ENCODE results near the gene PKM. TPM values are rescaled to one million over a fixed set of nuclear protein-coding genes. Genes with fewer than 3 reads are reported as not detected.
A peak's percentile ranks its signal among the peaks of the same experiment; 100 is the strongest.
"Not testable (repeated sequence)": the region's sequence is repeated elsewhere in the genome, so short reads cannot be mapped to it uniquely, and the experiment has no call there.

PKM gene
- 1,000 to 10,000 TPM; 2,479 to 3,112 TPM for total RNA-seq

DNA sequence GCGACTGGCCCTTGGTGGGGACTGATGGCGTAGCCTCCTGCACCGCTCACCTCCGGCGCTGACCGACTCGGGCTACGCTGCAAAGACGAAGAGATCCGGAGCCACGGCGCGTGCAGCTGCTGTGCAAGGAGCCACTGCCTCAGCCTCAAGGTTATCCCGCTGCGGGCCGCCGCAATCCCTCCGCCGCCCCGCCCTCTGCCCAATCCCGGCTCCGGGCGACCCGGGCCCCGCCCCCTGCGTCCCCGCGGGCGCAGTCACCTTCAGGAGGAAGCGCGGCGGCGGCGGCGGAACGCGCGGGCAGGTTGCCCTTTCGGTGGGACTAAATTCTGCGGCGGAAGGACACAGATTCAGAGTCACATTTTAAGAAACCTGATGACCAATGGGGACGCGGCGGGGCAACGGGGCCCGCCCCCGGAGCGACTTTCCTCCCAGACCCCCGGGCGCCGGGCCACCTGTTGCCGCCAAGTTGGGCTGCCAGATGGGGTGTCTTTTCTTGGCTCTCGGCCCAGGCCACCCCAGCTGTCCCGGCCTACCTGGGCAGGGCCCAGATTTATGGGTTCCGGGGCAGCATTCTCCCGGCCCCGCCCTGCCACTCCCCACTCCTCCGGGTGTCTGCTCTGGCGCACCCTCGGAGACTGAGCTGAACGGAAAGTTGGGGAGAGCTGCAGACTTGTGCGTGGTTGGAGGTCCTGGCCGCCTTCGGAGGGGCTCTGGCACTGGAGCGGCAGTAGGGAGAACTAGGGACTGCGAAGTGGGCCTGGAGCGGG, at the start of gene PKM:
TSS of gene PKM (minus strand) at position 125 of the 767 bp plus-strand sequence. CDS start 12,093 bp downstream, outside the sequence.
- intact Hi-C loops (cut with DNase I, micrococcal nuclease): loop anchor here in 1 of 2 experiments (1.0 to 10.0 kb wide), 9 partner anchors 32 to 1764 kb away; partner anchors contain the start of genes ADPGK, ARIH1, BBS4 and HIGD2B
- DNase-seq: peak; percentile 99
- Mint-ChIP-seq H3K4me3 (peak within 1 kb of the TSS; percentile 98), H3K4me1 (peaks cover 27% of the 10 kb centered on the region), H3K9me3 (ENCODE audit: low read depth) (no peaks in the 10 kb centered on the region), H3K27me3 (no peaks in the 10 kb centered on the region), H3K36me3 (ENCODE audit: low read depth) (peaks cover 37% of the 10 kb centered on the region), H3K27ac (peak within 1 kb of the TSS; percentile 99)
- ChIA-PET POLR2A (interaction anchor here (0.5 to 1.7 kb wide), 10 partner anchors 9 to 1127 kb away, joined by 3 to 8 read pairs (median 4); partner anchors contain the start of gene SENP8), CTCF (interaction anchor here (1.0 to 1.2 kb wide), 3 partner anchors 31 to 247 kb away, joined by 3 read pairs; no protein-coding TSS in a partner anchor)
- ATAC-seq: peak; percentile 48

DNA sequence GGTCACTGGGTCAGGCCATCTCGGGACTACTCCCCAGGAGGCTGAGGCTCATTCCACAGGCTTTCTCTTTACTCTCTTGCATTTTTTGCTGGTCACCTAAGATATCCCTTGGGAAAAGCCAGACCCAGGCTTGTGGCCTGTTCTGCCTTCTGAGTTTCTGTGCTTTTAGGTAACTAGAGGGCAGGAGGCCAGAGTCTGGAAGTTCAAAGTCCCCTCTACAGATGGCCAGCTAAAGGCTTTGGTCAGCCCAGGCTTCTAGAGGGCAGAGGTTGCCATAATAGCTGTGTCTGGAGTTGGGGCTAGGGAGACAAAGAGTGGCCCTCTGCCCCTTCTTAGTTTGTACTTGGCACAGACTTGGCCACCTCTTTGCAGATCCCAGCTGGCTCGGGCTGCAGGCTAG, 49.8 kb upstream of the PKM start:
- intact Hi-C loops (cut with DNase I, micrococcal nuclease): no loop called here
- H3K9me3 Mint-ChIP-seq (ENCODE audit: low read depth): no peaks in the 10 kb centered on the region
- ChIA-PET CTCF (interaction anchor here (0.6 kb wide), 1 partner anchor 96 kb away, joined by 4 read pairs; no protein-coding TSS in a partner anchor), POLR2A (no interaction called here)
- DNase-seq (no peak), ATAC-seq (no peak)
- no peak overlapping the region for H3K4me3 Mint-ChIP-seq
- no peaks in the 10 kb centered on the region for H3K4me1 Mint-ChIP-seq
- H3K36me3 Mint-ChIP-seq (ENCODE audit: low read depth): no peaks in the 10 kb centered on the region
- no peaks in the 10 kb centered on the region for H3K27me3 Mint-ChIP-seq
- H3K27ac Mint-ChIP-seq: no peak overlapping the region

DNA sequence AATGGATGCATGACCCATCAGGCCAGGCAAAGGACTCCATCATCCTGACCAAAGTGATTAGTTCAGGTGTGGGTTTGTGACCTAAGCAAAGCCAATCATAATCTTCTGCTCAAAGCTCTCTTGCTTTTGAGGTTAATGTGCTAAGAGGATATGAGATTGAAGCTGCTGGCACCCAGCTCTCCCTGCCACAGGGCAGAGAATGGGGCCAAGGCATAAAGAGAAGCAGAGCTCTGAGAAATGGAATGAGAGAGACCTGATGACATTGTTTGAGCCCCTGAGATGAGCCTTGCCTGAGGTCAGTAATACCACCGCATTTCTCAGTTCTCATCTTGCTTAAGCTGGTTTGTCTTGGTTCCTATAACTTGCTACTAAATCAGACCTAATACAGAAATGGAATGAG, 47.7 kb upstream of the PKM start:
- H3K27me3 Mint-ChIP-seq: no peaks in the 10 kb centered on the region
- H3K4me3 Mint-ChIP-seq: no peak overlapping the region
- ChIA-PET POLR2A (no interaction called here), CTCF (interaction anchor here (1.0 to 3.4 kb wide), 4 partner anchors 9 to 122 kb away, joined by 3 to 10 read pairs (median 6); no protein-coding TSS in a partner anchor)
- intact Hi-C loops (cut with DNase I, micrococcal nuclease): loop anchor here in 1 of 2 experiments (10.0 kb wide), 1 partner anchor 1716 kb away; the partner anchor contains the start of genes PML and STOML1
- peaks cover 5% of the 10 kb centered on the region for H3K4me1 Mint-ChIP-seq
- H3K36me3 Mint-ChIP-seq (ENCODE audit: low read depth): no peaks in the 10 kb centered on the region
- no peak overlapping the region for H3K27ac Mint-ChIP-seq
- H3K9me3 Mint-ChIP-seq (ENCODE audit: low read depth): no peaks in the 10 kb centered on the region
- no peak for ATAC-seq
- no peak for DNase-seq

DNA sequence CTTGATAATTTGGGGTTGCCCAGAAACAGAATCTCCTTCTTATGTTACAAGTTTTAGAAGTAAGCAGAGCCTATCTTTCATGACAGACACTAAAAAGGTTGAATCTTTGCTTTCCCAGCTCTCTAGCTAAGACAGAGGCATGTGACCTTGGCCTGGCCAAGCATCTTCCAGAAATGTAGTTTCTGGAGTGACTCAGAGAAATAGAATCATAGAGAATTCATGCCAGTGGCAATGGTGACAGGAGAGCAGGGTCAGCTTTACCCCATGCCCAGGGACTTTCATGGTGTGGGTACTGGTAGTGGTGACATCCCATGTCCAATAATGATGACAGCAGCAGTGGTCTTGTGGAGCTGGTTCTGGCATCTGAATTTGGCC, 45.3 kb upstream of the PKM start:
- POLR2A ChIA-PET: no interaction called here

DNA sequence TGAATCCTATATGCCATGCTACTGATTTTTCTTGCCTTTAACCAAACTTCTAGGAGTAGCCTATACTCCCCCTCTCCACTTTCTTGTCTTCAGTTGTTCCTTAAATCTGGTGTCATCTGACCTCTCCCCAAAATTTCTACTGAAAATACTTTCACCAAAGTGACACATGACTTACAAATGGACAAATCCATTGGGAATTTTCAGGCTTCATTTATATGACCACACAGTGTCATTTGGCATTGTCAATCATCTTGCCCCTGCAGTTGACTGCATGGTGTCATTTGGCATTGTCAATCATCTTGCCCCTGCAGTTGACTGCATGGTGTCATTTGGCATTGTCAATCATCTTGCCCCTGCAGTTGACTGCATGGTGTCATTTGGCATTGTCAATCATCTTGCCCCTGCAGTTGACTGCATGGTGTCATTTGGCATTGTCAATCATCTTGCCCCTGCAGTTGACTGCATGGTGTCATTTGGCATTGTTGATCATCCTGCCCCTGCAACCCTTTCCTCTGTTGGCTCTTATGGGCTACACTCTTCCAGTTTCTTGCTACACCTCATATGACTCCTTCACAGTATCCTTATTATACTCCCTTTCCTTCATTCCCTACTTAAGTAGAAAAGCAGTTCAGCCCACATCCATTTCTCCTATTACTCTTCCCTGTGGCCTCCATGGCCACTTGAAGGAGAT, 44.8 kb upstream of the PKM start:
- H3K9me3 Mint-ChIP-seq (ENCODE audit: low read depth); POLR2A ChIA-PET; H3K36me3 Mint-ChIP-seq (ENCODE audit: low read depth); DNase-seq; ATAC-seq; H3K27ac Mint-ChIP-seq; H3K27me3 Mint-ChIP-seq; H3K4me3 Mint-ChIP-seq: not testable (repeated sequence)
- intact Hi-C loops (cut with DNase I, micrococcal nuclease): loop anchor here in 1 of 2 experiments (10.0 kb wide), 1 partner anchor 1719 kb away; the partner anchor contains the start of genes PML and STOML1
- CTCF ChIA-PET: interaction anchor here (0.6 to 2.2 kb wide), 3 partner anchors 37 to 402 kb away, joined by 3 to 7 read pairs (median 4); no protein-coding TSS in a partner anchor
- peaks cover 23% of the 10 kb centered on the region for H3K4me1 Mint-ChIP-seq

More for the DNA sequence above, 45.3 kb upstream of the PKM start:
- Mint-ChIP-seq H3K4me1 (peaks cover 18% of the 10 kb centered on the region), H3K36me3 (ENCODE audit: low read depth) (no peaks in the 10 kb centered on the region), H3K27me3 (no peaks in the 10 kb centered on the region), H3K9me3 (ENCODE audit: low read depth) (no peaks in the 10 kb centered on the region), H3K4me3 (no peak overlapping the region), H3K27ac (no peak overlapping the region)
- intact Hi-C loops (cut with DNase I, micrococcal nuclease): loop anchor here in 1 of 2 experiments (10.0 kb wide), 1 partner anchor 1718 kb away; the partner anchor contains the start of genes PML and STOML1
- ATAC-seq (no peak), DNase-seq (no peak)
- CTCF ChIA-PET: interaction anchor here (0.6 to 2.2 kb wide), 4 partner anchors 26 to 402 kb away, joined by 3 to 7 read pairs (median 4); no protein-coding TSS in a partner anchor

DNA sequence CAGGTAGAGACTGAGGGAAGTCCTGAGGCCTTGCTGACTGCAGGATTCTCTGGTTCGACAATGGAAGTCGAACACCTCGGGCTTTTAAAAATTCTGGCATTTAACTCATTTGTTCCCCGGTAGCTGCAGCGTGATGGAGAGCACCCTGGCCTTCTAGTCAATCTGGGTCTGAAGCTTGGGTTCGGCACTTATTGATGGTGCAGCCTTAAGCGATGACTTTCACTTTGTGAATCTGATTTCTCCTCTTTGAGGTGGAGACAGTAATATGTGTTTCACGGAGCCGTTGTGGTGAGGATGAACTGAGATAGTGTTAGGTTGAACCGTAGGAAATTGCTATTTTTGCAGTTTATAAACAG, 42.0 kb upstream of the PKM start:
- Mint-ChIP-seq H3K4me3 (peak overlapping the region; percentile 80), H3K9me3 (ENCODE audit: low read depth) (no peaks in the 10 kb centered on the region), H3K27me3 (no peaks in the 10 kb centered on the region), H3K36me3 (ENCODE audit: low read depth) (peaks cover 15% of the 10 kb centered on the region), H3K4me1 (peaks cover 35% of the 10 kb centered on the region), H3K27ac (peak overlapping the region; percentile 92)
- intact Hi-C loops (cut with DNase I, micrococcal nuclease): loop anchor here (1.0 to 10.0 kb wide), 14 partner anchors 42 to 1722 kb away; partner anchors contain the start of genes MYO9A (in 2 of the 2), SENP8 (in 2 of the 2), ADPGK (in 1 of the 2) and ARIH1 (in 1 of the 2)
- POLR2A ChIA-PET: interaction anchor here (1.1 kb wide), 1 partner anchor 46 kb away, joined by 6 read pairs; no protein-coding TSS in a partner anchor
- CTCF ChIA-PET: interaction anchor here (0.5 to 2.7 kb wide), 11 partner anchors 12 to 405 kb away, joined by 3 to 18 read pairs (median 3); no protein-coding TSS in a partner anchor
- DNase-seq: no peak
- peak; percentile 3 for ATAC-seq

DNA sequence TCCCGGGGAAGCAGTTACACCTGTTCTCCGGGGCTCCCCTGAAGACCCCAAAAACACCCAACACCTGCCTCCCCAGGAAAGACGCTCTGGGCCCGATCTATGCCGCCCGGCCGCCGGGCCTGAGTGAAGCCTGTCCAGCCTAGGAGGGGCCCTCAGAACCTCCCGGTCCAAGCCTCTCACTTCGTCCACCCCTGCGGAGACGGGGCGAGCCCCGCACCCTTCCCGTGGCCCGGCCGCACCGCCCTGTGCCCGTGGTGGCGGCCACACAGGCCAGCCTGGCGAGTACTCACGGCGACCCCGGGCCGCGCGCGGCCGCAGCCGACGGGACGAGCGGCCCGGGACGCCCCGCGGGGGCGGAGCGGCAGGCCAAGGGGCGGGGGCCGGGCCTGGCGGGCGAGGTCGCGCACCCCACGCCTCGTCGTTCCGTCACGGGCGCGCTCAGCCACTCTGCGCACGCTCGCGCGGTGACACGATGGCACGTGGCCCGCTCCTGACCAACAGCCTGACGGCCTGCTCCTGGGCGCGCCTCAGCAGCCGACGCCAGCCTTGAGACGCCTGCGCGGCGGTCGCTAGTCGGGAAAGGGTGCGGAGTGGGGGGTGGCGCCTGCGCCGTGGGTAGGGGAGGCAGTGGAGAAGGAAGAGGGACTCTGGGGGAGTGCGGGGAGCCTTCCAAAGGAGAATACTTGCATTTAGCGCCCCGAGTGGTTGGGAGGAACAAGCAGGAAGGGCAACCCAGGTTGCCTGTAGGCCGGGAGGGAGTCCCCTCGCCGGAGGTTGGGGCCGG, 41.4 kb upstream of the PKM start, which contains the start of gene PARP6:
TSS of gene PARP6 (minus strand) at position 342 of the 784 bp plus-strand sequence. CDS start 5,077 bp downstream, outside the sequence.
- Mint-ChIP-seq H3K4me3 (peak within 1 kb of the TSS; percentile 80), H3K36me3 (ENCODE audit: low read depth) (peaks cover 16% of the 10 kb centered on the region), H3K9me3 (ENCODE audit: low read depth) (no peaks in the 10 kb centered on the region), H3K27ac (peak within 1 kb of the TSS; percentile 92), H3K27me3 (no peaks in the 10 kb centered on the region), H3K4me1 (peaks cover 35% of the 10 kb centered on the region)
- ChIA-PET CTCF (interaction anchor here (0.6 to 2.7 kb wide), 7 partner anchors 13 to 190 kb away, joined by 3 to 18 read pairs (median 3); no protein-coding TSS in a partner anchor), POLR2A (interaction anchor here (1.0 to 1.1 kb wide), 2 partner anchors 42 to 46 kb away, joined by 4 to 6 read pairs; partner anchors contain the start of gene PKM)
- DNase-seq (peak; percentile 99), ATAC-seq (peak; percentile 98)
- intact Hi-C loops (cut with DNase I, micrococcal nuclease): loop anchor here (1.0 to 10.0 kb wide), 14 partner anchors 41 to 1722 kb away; partner anchors contain the start of genes MYO9A (in 2 of the 2), SENP8 (in 2 of the 2), ADPGK (in 1 of the 2) and ARIH1 (in 1 of the 2)

DNA sequence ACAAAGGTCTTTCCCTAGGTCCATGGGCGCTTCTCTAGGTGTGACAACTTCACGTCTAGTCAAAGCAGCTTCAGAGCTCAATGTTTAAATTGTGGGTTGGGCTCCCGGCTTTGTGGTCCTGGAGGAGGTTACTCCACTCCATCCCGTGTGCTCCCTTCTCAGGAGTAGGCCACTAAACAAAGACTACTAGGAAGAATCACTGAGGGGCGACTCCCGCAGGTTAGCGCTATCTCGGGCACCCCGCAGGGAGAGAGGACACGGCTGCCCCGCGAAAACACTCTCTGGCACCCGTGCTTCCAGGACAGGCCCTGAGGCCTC, 40.9 kb upstream of the PKM start:
- intact Hi-C loops (cut with DNase I, micrococcal nuclease): loop anchor here (1.0 to 10.0 kb wide), 14 partner anchors 41 to 1723 kb away; partner anchors contain the start of genes MYO9A (in 2 of the 2), SENP8 (in 2 of the 2), ADPGK (in 1 of the 2) and ARIH1 (in 1 of the 2)
- ChIA-PET POLR2A (interaction anchor here (1.0 kb wide), 1 partner anchor 41 kb away, joined by 4 read pairs; the partner anchor contains the start of gene PKM), CTCF (no interaction called here)
- H3K36me3 Mint-ChIP-seq (ENCODE audit: low read depth): peaks cover 22% of the 10 kb centered on the region
- DNase-seq (peak; percentile 39), ATAC-seq (no peak)
- no peaks in the 10 kb centered on the region for H3K9me3 Mint-ChIP-seq (ENCODE audit: low read depth)
- H3K4me1 Mint-ChIP-seq: peaks cover 35% of the 10 kb centered on the region
- peak overlapping the region; percentile 80 for H3K4me3 Mint-ChIP-seq
- H3K27me3 Mint-ChIP-seq: no peaks in the 10 kb centered on the region
- H3K27ac Mint-ChIP-seq: peak overlapping the region; percentile 87

DNA sequence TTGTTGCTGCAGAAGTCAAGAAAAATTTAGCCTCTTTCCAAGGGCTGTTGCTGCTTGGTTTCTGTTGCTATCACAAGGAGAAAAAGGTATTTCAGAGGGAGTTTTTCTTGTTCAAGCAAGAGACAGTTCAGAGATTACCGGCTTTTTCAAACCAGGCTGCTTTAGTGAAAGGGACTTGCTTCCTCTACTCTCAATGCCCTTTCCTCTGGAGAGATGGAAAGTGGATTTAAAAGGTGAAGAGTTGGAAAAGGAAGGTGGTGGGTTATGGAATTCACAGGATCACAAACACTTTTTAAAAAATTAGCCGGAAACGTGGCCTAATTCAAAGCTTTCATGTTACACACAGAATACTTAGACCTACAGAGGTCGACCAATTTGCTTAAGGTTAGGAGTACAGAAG, 40.2 kb upstream of the PKM start:
- Mint-ChIP-seq H3K36me3 (ENCODE audit: low read depth) (peaks cover 25% of the 10 kb centered on the region), H3K4me1 (peaks cover 35% of the 10 kb centered on the region), H3K27ac (peak overlapping the region; percentile 87), H3K27me3 (no peaks in the 10 kb centered on the region), H3K4me3 (peak overlapping the region; percentile 80), H3K9me3 (ENCODE audit: low read depth) (no peaks in the 10 kb centered on the region)
- CTCF ChIA-PET: interaction anchor here (1.9 kb wide), 1 partner anchor 44 kb away, joined by 4 read pairs; no protein-coding TSS in a partner anchor
- DNase-seq (no peak), ATAC-seq (no peak)
- POLR2A ChIA-PET: interaction anchor here (1.0 kb wide), 1 partner anchor 40 kb away, joined by 4 read pairs; the partner anchor contains the start of gene PKM
- intact Hi-C loops (cut with DNase I, micrococcal nuclease): loop anchor here (5.0 to 10.0 kb wide), 5 partner anchors 74 to 1724 kb away; partner anchors contain the start of genes ARIH1 (in 1 of the 2), GRAMD2A (in 1 of the 2), MYO9A (in 1 of the 2) and NEO1 (in 1 of the 2)

DNA sequence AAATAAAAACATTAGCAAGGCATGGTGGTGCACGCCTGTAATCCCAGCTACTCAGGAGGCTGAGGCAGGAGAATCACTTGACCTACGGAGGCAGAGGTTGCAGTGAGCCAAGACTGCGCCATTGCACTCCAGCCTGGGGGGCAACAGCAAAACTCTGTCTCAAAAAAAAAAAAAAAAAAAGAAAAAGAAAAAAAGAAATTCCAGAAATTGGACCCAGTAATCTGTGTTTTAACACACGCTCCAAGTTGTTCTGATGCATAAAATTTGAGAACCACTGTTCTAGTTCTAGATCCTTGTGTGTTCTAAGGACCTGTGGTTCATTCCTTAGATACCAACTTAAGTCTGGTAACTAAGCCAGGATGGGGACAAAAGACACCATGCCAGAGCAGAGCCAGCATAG, 38.7 kb upstream of the PKM start:
- peaks cover 38% of the 10 kb centered on the region for H3K36me3 Mint-ChIP-seq (ENCODE audit: low read depth)
- ChIA-PET POLR2A (no interaction called here), CTCF (interaction anchor here (1.1 to 1.9 kb wide), 2 partner anchors 43 to 71 kb away, joined by 3 to 4 read pairs; no protein-coding TSS in a partner anchor)
- ATAC-seq (no peak), DNase-seq (no peak)
- H3K4me1 Mint-ChIP-seq: peaks cover 47% of the 10 kb centered on the region
- H3K9me3 Mint-ChIP-seq (ENCODE audit: low read depth): no peaks in the 10 kb centered on the region
- peak overlapping the region; percentile 11 for H3K27ac Mint-ChIP-seq
- no peaks in the 10 kb centered on the region for H3K27me3 Mint-ChIP-seq
- intact Hi-C loops (cut with DNase I, micrococcal nuclease): loop anchor here (5.0 to 10.0 kb wide), 5 partner anchors 72 to 1725 kb away; partner anchors contain the start of genes ARIH1 (in 1 of the 2), GRAMD2A (in 1 of the 2), MYO9A (in 1 of the 2) and NEO1 (in 1 of the 2)
- H3K4me3 Mint-ChIP-seq: no peak overlapping the region

All from activated CD4-positive, alpha-beta T cell treated with anti-CD3 and anti-CD28 coated beads for 36 hours (primary cell).